Right lobe of liver (tissue), 4 donors: ENCODE results near the gene PLA2G15.

Source experiments
- POLR2A ChIP-seq: fragments of 450-650 bp; IDR thresholded peaks from one replicate; pipeline ENCODE4 v1.6.1; 2017; ENCODE audit warnings: antibody characterized with exemption, mild to moderate bottlenecking
- TF ChIP-seq, protein P1 (sequence below), 4 donors: fragments of 200-600 bp in 3 of 4; fragments of 450-650 bp in 1 of 4; IDR thresholded peaks; one replicate each; pipeline versions ENCODE4 v1.5.1 to v1.8.0; 2016 to 2022; ENCODE audit warnings: antibody characterized with exemption in 4 of 4, mild to moderate bottlenecking in 2 of 4
- donor health status: DM: no; HTN: no; CAD: no.
- donor health status: DM: no; HTN: no; CAD: no.
- donor health status: DM: no; HTN: yes; CAD: no.

GRCh38 chr16:68250951-68251350, 5.8 kb downstream of the PLA2G15 start:
- TF ChIP-seq, protein P1, sequence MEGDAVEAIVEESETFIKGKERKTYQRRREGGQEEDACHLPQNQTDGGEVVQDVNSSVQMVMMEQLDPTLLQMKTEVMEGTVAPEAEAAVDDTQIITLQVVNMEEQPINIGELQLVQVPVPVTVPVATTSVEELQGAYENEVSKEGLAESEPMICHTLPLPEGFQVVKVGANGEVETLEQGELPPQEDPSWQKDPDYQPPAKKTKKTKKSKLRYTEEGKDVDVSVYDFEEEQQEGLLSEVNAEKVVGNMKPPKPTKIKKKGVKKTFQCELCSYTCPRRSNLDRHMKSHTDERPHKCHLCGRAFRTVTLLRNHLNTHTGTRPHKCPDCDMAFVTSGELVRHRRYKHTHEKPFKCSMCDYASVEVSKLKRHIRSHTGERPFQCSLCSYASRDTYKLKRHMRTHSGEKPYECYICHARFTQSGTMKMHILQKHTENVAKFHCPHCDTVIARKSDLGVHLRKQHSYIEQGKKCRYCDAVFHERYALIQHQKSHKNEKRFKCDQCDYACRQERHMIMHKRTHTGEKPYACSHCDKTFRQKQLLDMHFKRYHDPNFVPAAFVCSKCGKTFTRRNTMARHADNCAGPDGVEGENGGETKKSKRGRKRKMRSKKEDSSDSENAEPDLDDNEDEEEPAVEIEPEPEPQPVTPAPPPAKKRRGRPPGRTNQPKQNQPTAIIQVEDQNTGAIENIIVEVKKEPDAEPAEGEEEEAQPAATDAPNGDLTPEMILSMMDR (IDR thresholded peaks at IDR 0.05): no peak
- no peak for TF ChIP-seq POLR2A
